Stimulated activated memory B cell treated with anti-CD40 and anti-IgM and Interleukin-4, amounts not matched to agents 10 μg/mL and 1 μg/mL and 100 μg/mL, for 72 hours (primary cell): ENCODE data around the gene NT5C2.
"Not testable (repeated sequence)": the region's sequence is repeated elsewhere in the genome, so short reads cannot be mapped to it uniquely, and the experiment has no call there.

ENCODE experiments used
- ATAC-seq: fragments of 150-1000 bp; cut with Tn5 transposase; 2 replicates; pipeline ENCODE4 v1.10.0; 2021
- H3K27ac Mint-ChIP-seq: one replicate; pipeline ENCODE4 v1.8.0; 2022; ENCODE audit warnings: mild to moderate bottlenecking, mixed read lengths
- H3K27me3 Mint-ChIP-seq: one replicate; pipeline ENCODE4 v1.8.0; 2022; ENCODE audit warnings: mixed read lengths
- H3K36me3 Mint-ChIP-seq: one replicate; pipeline ENCODE4 v1.8.0; 2022; ENCODE audit warnings: mixed read lengths
- H3K4me1 Mint-ChIP-seq: one replicate; pipeline ENCODE4 v1.8.0; 2022; ENCODE audit warnings: mixed read lengths
- H3K4me3 Mint-ChIP-seq: one replicate; pipeline ENCODE4 v1.8.0; 2022; ENCODE audit warnings: mild to moderate bottlenecking, moderate library complexity, mixed read lengths
- H3K9me3 Mint-ChIP-seq: one replicate; pipeline ENCODE4 v1.8.0; 2022; ENCODE audit warnings: mixed read lengths

NT5C2 gene

GRCh38 chr10:103191198-103191597 is 1.9 kb downstream of the NT5C2 start:
- not testable (repeated sequence) for H3K9me3 Mint-ChIP-seq, ATAC-seq, H3K4me3 Mint-ChIP-seq, H3K27ac Mint-ChIP-seq, H3K27me3 Mint-ChIP-seq
- Mint-ChIP-seq H3K4me1 (peaks cover 43% of the 10 kb centered on the region), H3K36me3 (peaks cover 11% of the 10 kb centered on the region)

DNA sequence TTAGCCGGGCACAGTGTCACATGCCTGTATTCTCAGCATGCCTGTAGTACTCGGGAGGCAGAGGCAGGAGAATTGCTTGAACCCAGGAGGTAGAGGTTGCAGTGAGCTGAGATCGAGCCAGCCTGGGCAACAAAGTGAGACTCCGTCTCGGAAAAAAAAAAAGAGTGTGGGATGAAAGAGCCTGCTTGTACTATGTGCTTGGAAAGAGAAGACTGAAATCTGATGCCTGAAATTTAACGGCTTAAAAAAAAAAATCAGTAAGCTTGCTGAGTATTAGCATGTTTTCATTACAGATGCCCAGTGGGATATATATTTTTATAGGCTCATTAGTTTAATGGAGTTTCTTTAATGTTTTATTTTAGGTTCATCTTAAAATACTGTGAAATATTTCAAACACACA is 4.2 kb downstream of the NT5C2 start:
- no peak overlapping the region for H3K4me3 Mint-ChIP-seq
- ATAC-seq: no peak
- no peaks in the 10 kb centered on the region for H3K27me3 Mint-ChIP-seq
- H3K36me3 Mint-ChIP-seq: peaks cover 11% of the 10 kb centered on the region
- no peaks in the 10 kb centered on the region for H3K9me3 Mint-ChIP-seq
- H3K27ac Mint-ChIP-seq: no peak overlapping the region
- H3K4me1 Mint-ChIP-seq: peaks cover 53% of the 10 kb centered on the region

GRCh38 chr10:103186128-103186527 is 6.9 kb downstream of the NT5C2 start:
- no peak for ATAC-seq
- Mint-ChIP-seq H3K9me3 (no peaks in the 10 kb centered on the region), H3K27ac (no peak overlapping the region), H3K36me3 (peaks cover 6% of the 10 kb centered on the region), H3K4me1 (peaks cover 53% of the 10 kb centered on the region), H3K27me3 (no peaks in the 10 kb centered on the region), H3K4me3 (no peak overlapping the region)

- H3K36me3 Mint-ChIP-seq: peaks cover 6% of the 10 kb centered on the region
- H3K4me1 Mint-ChIP-seq: peaks cover 48% of the 10 kb centered on the region
- H3K27ac Mint-ChIP-seq: no peak overlapping the region
- no peak overlapping the region for H3K4me3 Mint-ChIP-seq
- no peaks in the 10 kb centered on the region for H3K9me3 Mint-ChIP-seq
- H3K27me3 Mint-ChIP-seq: no peaks in the 10 kb centered on the region
- ATAC-seq: no peak
Measured at GRCh38 chr10:103184615-103185014, 8.5 kb downstream of the NT5C2 start.

DNA sequence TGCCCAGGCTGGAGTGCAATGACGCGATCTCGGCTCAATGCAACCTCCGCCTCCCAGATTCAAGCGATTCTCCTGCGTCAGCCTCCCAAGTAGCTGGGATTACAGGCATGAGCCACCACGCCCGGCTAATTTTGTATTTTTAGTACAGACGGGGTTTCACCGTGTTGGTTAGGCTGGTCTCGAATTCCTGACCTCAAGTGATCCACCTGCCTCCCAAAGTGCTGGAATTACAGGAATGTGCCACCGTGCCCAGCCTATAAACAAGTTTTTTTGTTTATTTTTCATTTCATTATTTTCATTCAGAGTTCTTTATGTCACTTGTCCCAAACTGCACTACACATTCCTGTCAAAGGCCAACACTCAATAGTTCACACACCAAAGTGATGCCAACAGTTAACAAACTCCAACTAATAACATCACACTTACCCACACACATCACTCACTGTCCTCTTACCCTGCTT is 9.1 kb downstream of the NT5C2 start:
- H3K9me3 Mint-ChIP-seq, ATAC-seq, H3K27me3 Mint-ChIP-seq, H3K27ac Mint-ChIP-seq, H3K36me3 Mint-ChIP-seq, H3K4me3 Mint-ChIP-seq: not testable (repeated sequence)
- H3K4me1 Mint-ChIP-seq: peaks cover 48% of the 10 kb centered on the region

DNA sequence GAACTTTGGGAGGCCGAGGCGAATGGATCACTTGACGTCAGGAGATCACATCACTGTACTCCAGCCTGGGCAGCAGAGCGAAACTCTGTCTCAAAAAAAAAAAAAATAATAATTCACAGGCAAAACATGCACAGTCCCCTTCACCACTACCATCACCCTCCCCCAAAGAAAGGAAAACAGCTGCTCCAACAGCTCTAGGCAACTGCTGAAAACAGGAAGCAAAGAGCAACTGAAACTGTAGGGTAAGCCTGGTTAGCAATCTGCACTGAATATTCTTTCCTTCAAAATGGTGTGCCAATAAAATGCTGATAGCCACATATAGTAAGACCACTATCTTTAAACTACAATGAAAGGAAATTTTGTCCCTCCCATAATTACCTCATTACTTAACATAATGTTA is 11.8 kb downstream of the NT5C2 start:
- Mint-ChIP-seq H3K27ac (peak overlapping the region; percentile 83), H3K4me1 (peaks cover 63% of the 10 kb centered on the region), H3K9me3 (no peaks in the 10 kb centered on the region), H3K36me3 (peaks cover 6% of the 10 kb centered on the region), H3K4me3 (no peak overlapping the region), H3K27me3 (no peaks in the 10 kb centered on the region)
- peak; percentile 93 for ATAC-seq

DNA sequence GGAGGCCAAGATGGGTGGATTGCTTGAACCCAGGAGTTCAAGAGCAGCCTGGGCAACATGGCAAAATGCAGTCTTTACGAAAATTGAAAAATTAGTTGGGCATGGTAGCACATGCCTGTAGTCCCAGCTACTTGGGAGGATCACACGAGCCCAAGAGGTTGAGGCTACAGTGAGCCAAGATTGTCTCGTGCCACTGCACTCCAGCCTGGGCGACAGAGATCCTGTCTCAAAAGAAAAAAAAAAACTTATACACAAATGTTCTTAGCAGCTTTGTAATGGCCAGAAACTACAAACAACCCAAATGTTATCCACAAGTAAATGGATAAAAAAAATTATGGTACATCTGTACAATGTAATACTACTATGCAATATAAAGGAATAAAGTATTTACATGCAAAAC is 12.6 kb downstream of the NT5C2 start:
- H3K4me1 Mint-ChIP-seq: peaks cover 63% of the 10 kb centered on the region
- H3K27me3 Mint-ChIP-seq: no peaks in the 10 kb centered on the region
- no peaks in the 10 kb centered on the region for H3K9me3 Mint-ChIP-seq
- H3K36me3 Mint-ChIP-seq: peaks cover 6% of the 10 kb centered on the region
- no peak for ATAC-seq
- H3K27ac Mint-ChIP-seq: peak overlapping the region; percentile 83
- no peak overlapping the region for H3K4me3 Mint-ChIP-seq

DNA sequence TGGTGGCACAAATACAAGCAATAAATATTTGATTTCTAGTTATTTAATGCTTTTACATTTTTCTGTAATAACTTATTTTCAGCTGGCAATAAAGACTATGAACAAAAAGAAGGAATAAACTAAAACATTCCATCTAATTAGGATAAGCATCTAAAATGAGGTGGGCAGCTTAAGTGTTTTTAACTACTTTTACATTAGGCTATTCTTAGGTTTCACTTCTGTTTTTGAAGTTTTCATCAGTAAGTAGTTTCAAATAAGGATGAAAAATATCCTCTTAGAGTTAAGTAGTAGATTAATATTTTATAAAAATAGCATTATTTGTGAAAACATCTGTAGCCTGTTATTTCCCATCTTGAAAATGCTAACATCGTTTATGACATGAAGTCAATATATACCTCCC is 15.9 kb downstream of the NT5C2 start:
- no peak overlapping the region for H3K4me3 Mint-ChIP-seq
- ATAC-seq: no peak
- no peak overlapping the region for H3K27ac Mint-ChIP-seq
- peaks cover 11% of the 10 kb centered on the region for H3K36me3 Mint-ChIP-seq
- no peaks in the 10 kb centered on the region for H3K9me3 Mint-ChIP-seq
- H3K4me1 Mint-ChIP-seq: peaks cover 37% of the 10 kb centered on the region
- H3K27me3 Mint-ChIP-seq: no peaks in the 10 kb centered on the region

DNA sequence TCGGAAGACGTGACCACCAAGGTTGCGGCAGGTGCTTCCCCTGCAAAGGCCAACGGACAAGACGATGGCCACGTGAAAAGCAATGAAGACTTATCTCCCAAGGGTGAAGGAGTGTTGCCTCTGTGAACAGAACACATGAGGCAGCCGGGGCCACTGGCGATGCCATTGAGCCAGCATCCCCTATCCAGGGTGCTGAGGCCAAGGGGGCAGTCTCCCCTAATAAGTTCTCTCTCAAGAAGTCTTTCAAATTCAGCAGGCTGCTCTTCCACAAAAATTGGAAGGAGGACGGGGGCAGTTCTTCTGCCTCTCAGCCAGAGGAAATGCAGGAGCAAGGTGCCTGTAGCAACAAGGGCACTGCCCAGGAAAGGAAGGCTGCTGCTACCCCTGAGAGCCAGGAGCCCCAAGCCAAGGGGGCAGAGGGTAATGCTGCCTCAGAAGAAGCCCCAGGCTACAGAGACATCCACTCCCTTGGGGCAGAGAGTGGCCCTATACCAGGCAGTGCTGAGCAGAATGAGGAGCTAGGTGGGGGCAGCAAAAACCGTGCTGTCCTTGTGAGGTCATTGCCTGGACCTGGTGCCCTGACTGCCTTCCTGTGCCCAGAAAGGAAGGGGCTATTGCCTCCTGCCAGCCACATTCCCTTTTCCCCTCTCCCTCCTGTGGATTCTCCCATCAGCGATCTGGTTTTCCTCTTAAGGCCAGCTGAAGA is 17.3 kb downstream of the NT5C2 start:
- ATAC-seq: no peak
- Mint-ChIP-seq H3K4me1 (peaks cover 23% of the 10 kb centered on the region), H3K4me3 (no peak overlapping the region), H3K36me3 (peaks cover 12% of the 10 kb centered on the region), H3K9me3 (no peaks in the 10 kb centered on the region), H3K27ac (no peak overlapping the region), H3K27me3 (no peaks in the 10 kb centered on the region)

DNA sequence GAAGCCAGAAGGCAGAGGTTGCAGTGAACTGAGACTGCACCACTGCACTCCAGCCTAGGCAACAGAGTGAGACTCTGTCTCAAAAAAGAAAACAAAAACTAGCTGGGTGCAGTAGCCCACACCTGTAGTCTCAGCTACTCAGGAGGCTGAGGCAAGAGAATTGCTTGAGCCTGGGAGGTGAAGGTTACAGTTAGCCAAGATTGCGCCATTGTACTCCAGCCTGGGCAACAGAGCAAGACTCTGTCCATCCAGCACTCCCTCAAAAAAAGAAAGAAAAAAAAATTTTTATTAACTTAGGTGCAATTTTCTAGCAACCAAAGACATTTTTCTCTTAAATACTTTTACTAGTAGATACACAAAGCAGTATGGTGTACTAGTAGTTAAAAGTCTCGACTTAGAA is 18.7 kb downstream of the NT5C2 start:
- not testable (repeated sequence) for H3K9me3 Mint-ChIP-seq, H3K27me3 Mint-ChIP-seq, H3K27ac Mint-ChIP-seq, ATAC-seq, H3K36me3 Mint-ChIP-seq, H3K4me3 Mint-ChIP-seq
- peaks cover 20% of the 10 kb centered on the region for H3K4me1 Mint-ChIP-seq

DNA sequence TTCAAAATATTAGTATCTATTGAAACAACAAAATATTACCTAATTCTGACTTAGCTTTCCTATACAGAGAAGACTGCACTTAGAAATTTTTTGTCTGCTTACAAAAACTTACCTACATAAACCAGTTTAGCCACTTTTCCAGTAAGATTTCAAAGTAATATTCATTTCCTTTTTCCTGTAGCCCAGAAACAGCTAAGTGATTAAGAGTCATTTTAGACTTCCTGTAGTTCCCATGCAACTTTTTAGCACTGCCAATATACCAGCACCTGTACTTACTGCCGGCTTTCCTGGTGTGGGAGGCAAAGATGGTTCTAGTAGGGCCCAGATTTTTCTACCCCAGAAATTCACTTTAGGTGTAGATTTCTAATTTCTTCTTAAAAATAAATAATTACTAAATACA is 21.8 kb downstream of the NT5C2 start:
- Mint-ChIP-seq H3K4me3 (no peak overlapping the region), H3K27me3 (no peaks in the 10 kb centered on the region), H3K9me3 (no peaks in the 10 kb centered on the region), H3K36me3 (peaks cover 25% of the 10 kb centered on the region), H3K27ac (no peak overlapping the region), H3K4me1 (peaks cover under 1% of the 10 kb centered on the region)
- no peak for ATAC-seq

GRCh38 chr10:103168438-103168837 is 24.6 kb downstream of the NT5C2 start:
- Mint-ChIP-seq H3K36me3 (peaks cover 42% of the 10 kb centered on the region), H3K27me3 (no peaks in the 10 kb centered on the region), H3K4me3 (no peak overlapping the region), H3K9me3 (no peaks in the 10 kb centered on the region), H3K4me1 (no peaks in the 10 kb centered on the region), H3K27ac (no peak overlapping the region)
- ATAC-seq: no peak

DNA sequence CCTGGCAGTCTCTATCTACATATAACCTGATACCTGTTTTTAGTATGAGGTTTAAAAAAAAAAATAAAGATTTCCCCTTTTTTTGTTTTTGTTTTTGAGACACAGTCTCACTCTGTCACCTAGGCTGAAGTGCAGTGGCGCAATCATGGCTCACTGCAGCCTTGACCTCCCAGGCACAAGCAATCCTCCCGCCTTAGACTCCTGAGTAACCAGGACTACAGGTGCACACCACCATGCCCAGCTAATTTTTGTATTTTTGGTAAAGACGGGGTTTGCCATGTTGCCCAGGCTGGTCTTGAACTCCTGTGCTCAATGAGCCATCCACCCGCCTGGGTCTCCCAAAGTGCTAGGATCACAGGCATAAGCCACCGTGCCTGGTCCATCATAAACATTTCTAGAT is 25.5 kb downstream of the NT5C2 start:
- peaks cover 43% of the 10 kb centered on the region for H3K36me3 Mint-ChIP-seq
- ATAC-seq, H3K27me3 Mint-ChIP-seq, H3K27ac Mint-ChIP-seq, H3K9me3 Mint-ChIP-seq, H3K4me3 Mint-ChIP-seq, H3K4me1 Mint-ChIP-seq: not testable (repeated sequence)

DNA sequence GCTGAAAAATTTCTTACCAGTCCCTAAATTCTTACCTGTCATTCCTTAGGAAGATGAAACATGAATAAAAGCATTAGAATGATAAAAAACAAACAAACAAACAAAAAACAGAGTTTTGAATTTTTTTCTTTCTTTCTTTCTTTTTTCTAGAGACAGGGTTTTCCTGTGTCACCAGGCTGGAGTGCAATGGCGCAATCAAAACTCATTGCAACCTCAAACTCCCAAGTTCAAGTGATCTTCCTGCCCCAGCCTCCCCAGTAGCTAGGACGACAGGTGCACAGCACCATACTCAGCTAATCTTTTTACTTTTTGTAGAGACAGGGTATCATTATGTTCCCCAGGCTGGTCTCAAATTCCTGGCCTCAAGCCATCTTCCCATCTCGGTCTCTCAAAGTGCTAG is 26.5 kb downstream of the NT5C2 start:
- Mint-ChIP-seq H3K27me3 (no peaks in the 10 kb centered on the region), H3K36me3 (peaks cover 52% of the 10 kb centered on the region), H3K9me3 (peaks cover 3% of the 10 kb centered on the region), H3K27ac (no peak overlapping the region), H3K4me3 (no peak overlapping the region), H3K4me1 (no peaks in the 10 kb centered on the region)
- ATAC-seq: no peak

- not testable (repeated sequence) for H3K27ac Mint-ChIP-seq, H3K4me1 Mint-ChIP-seq, ATAC-seq, H3K4me3 Mint-ChIP-seq, H3K27me3 Mint-ChIP-seq, H3K9me3 Mint-ChIP-seq
- H3K36me3 Mint-ChIP-seq: peaks cover 70% of the 10 kb centered on the region
Measured at GRCh38 chr10:103163766-103164403, 29.2 kb downstream of the NT5C2 start.

GRCh38 chr10:103157246-103157645 is 35.8 kb downstream of the NT5C2 start:
- H3K27me3 Mint-ChIP-seq: no peaks in the 10 kb centered on the region
- H3K27ac Mint-ChIP-seq: no peak overlapping the region
- H3K9me3 Mint-ChIP-seq: peaks cover 5% of the 10 kb centered on the region
- ATAC-seq: no peak
- no peaks in the 10 kb centered on the region for H3K4me1 Mint-ChIP-seq
- peaks cover 59% of the 10 kb centered on the region for H3K36me3 Mint-ChIP-seq
- no peak overlapping the region for H3K4me3 Mint-ChIP-seq
